Measurements from ENCODE around the gene MAML3.

MAML3 gene

DNA sequence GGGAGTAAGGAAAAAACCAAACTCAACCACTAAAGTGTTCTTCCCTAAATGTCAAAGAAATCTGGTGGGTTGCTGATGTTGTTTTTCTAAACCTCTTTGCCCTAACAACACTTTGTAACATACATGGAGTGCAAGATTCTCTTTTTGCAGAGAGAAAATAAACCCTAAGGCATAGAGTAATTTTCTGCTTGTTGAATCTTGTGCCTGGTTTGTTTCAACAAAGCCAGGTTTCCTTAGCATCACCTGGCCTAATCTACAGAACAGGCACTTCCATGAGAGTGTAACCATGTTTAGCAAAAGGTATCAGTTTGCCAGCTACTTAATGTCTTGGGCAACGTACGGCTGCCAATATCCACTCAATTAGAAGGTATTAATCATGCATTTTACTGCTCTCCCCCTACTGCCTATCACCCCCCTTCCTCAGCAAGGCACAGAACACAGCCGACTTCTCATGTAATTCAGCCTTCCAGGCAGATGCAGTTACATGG is 219.2 kb downstream of the MAML3 start:
- TF ChIP-seq, protein P1, sequence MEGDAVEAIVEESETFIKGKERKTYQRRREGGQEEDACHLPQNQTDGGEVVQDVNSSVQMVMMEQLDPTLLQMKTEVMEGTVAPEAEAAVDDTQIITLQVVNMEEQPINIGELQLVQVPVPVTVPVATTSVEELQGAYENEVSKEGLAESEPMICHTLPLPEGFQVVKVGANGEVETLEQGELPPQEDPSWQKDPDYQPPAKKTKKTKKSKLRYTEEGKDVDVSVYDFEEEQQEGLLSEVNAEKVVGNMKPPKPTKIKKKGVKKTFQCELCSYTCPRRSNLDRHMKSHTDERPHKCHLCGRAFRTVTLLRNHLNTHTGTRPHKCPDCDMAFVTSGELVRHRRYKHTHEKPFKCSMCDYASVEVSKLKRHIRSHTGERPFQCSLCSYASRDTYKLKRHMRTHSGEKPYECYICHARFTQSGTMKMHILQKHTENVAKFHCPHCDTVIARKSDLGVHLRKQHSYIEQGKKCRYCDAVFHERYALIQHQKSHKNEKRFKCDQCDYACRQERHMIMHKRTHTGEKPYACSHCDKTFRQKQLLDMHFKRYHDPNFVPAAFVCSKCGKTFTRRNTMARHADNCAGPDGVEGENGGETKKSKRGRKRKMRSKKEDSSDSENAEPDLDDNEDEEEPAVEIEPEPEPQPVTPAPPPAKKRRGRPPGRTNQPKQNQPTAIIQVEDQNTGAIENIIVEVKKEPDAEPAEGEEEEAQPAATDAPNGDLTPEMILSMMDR (IDR thresholded peaks at IDR 0.05; ENCODE audit: low read depth, low read length): no peak
- no peak overlapping the region for H3K4me3 ChIP-seq (replicated peaks in 1 of 2; ENCODE audit: low read depth in 2 of 2, low read length in 2 of 2)
- no peak for DNase-seq (ENCODE audit: low read depth in 2 of 2)

DNA sequence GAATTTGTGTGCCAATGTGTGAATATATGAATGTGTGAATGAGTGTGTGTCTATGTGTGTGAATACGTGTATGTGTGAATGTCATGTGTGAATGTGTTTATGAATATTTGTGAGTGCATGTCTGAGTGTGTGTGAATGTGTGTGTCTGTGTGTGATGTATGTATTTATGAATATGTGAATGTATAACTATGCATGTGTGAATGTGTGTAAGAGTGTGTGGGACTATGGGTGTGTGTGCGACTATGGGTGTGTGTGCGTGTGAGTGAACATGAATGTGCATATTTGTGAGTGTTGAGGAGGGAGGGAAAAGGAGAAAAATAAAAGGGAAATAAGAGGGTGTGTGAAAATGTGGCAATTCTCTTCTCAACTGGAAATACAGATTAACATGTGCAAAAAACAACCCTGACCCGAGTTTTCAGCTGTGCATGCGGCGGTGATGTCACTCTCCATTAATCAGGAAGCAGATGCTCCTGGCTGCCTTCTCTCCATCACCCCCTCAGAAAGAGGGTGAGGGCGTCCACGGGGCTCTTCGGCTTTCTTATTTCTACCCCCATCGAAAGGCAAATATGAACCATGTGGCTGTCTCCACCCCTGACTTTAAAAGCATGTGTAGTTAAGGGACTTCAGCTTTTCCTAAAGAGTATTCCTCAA is 219.8 kb downstream of the MAML3 start:
- H3K4me3 ChIP-seq (replicated peaks in 1 of 2; ENCODE audit: low read depth in 2 of 2, low read length in 2 of 2): no peak overlapping the region
- TF ChIP-seq, protein P1 (IDR thresholded peaks at IDR 0.05; ENCODE audit: low read depth, low read length): no peak
- peak in 1 of 2 donors; percentile 26 for DNase-seq (ENCODE audit: low read depth in 2 of 2)

DNA sequence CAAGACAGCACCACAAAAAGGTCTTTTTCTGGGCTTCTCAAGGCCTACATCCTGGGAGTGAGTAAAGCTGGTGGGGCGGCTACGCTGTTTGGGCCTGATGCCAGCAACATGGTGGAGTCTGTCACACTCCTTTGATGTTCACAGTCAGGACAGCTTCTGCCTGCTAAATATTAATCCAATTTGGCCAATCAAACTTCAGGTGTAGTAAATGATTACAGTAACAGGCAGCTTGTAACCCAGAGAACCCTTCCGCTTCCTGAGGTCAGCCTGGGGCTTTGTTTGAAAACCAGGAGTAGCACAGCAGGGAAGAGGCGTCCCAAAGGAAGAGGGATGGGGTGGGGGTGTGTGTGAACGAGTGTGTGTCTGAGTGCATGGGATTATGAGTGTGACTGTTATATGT is 220.4 kb downstream of the MAML3 start:
- DNase-seq (ENCODE audit: low read depth in 2 of 2): no peak
- TF ChIP-seq, protein P1 (IDR thresholded peaks at IDR 0.05; ENCODE audit: low read depth, low read length): no peak
- H3K4me3 ChIP-seq (replicated peaks in 1 of 2; ENCODE audit: low read depth in 2 of 2, low read length in 2 of 2): no peak overlapping the region

DNA sequence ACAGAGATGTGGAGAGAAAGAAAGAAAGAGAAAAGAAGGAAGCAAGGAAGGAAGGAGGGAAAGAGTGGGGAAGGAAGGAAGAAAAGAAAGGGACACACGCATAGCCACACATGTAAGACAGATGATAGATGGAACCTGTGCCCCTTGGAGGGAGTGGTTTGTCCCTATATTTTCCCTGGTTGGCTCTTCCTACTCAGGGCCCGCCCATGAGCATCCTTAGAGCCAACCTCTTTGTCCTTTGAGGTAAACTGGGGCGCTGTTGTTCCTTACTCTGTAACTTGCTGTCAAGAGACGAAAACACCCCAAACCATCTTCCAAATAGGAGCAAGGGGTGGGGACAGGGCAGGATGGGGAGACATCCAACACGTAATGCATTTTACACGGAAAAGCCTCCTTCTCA is 220.9 kb downstream of the MAML3 start:
- TF ChIP-seq, protein P1 (IDR thresholded peaks at IDR 0.05; ENCODE audit: low read depth, low read length): no peak
- H3K4me3 ChIP-seq (replicated peaks in 1 of 2; ENCODE audit: low read depth in 2 of 2, low read length in 2 of 2): no peak overlapping the region
- no peak for DNase-seq (ENCODE audit: low read depth in 2 of 2)

DNA sequence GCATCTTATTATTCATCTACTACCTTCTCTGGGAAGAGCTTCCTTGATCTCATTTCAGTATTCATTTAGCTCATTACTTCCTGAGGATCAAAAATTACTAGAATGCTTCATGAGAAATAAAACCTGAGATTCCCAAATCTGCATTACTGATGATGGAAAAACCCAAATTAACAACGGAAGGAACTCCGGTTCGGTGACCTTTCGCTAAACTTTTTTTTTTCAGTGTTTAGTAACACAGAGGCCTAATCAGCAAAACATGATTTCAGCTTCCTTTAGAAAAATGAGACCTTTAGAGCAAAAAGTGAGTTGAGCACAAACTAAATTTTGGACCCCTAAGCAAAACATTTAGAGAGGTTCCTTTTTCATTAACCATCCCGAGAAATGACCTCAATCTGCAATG is 229.2 kb downstream of the MAML3 start:
- no peak overlapping the region for H3K4me3 ChIP-seq (replicated peaks in 1 of 2; ENCODE audit: low read depth in 2 of 2, low read length in 2 of 2)
- no peak for DNase-seq (ENCODE audit: low read depth in 2 of 2)
- TF ChIP-seq, protein P1 (IDR thresholded peaks at IDR 0.05; ENCODE audit: low read depth, low read length): no peak

DNA sequence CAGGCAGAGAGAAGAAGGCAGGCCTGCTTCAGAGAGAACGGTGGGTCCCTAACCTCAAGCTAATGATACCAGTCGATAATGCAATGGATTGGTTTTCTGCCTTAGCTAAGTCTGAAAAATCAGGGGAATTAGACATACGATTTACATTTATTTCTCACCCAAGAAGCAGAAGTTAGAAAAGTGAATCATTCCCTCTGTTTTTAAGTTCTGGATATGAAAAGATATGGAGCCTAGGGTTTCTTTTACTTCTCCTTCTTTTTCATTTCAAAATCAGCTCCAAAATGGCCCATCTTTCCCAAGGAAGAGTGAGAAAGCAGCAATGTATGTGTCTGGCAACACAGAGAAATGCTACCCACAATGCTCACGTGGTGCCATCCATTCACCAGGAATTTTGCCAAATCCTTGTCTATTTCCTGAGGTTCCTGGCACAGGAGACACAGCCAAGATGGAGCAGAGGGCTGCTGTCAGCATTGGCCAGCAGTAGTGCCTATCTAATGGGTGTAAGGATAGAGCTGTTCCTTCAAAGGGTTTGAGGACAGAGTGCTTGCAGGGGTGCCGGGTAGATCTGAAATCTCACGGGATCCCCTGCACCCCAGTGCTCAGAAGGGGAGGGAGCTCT is 231.5 kb downstream of the MAML3 start:
- DNase-seq (ENCODE audit: low read depth in 2 of 2): peak; percentile 36 to 82
- TF ChIP-seq, protein P1 (IDR thresholded peaks at IDR 0.05; ENCODE audit: low read depth, low read length): no peak
- H3K4me3 ChIP-seq (replicated peaks in 1 of 2; ENCODE audit: low read depth in 2 of 2, low read length in 2 of 2): no peak overlapping the region
